ENCODE results near the gene NKD1.

GRCh38 chr16:50583211-50583610 is 35.0 kb downstream of the NKD1 start:
- TF ChIP-seq POLR2A (IDR thresholded peaks at IDR 0.05) (no peak), CTCF (IDR thresholded peaks at IDR 0.05) (no peak)

Measured in stomach (tissue), 4 donors.